HG03575 (cell line): Measurements from ENCODE around the gene PAQR8.

Experiments used
- ATAC-seq: cut with Tn5 transposase; IDR thresholded peaks from one replicate; pipeline ENCODE4 v1.9.1; 2021; ENCODE audit not compliant: unreplicated experiment, insufficient number of reproducible peaks, low FRiP score; ENCODE audit errors: extremely low read depth

PAQR8 gene

GRCh38 chr6:52341561-52342260 lies 20.2 kb upstream of the PAQR8 start:
- ATAC-seq = no peak

GRCh38 chr6:52345311-52345710 lies 16.6 kb upstream of the PAQR8 start:
- no peak for ATAC-seq

- no peak for ATAC-seq
Measured at GRCh38 chr6:52346503-52346902, 15.4 kb upstream of the PAQR8 start.

- ATAC-seq = no peak
Measured at GRCh38 chr6:52347818-52348217, 14.1 kb upstream of the PAQR8 start.

- no peak for ATAC-seq
Measured at GRCh38 chr6:52351879-52352238, 10.1 kb upstream of the PAQR8 start.

- peak; percentile 90 for ATAC-seq
Measured at GRCh38 chr6:52352239-52353018, 9.5 kb upstream of the PAQR8 start.

- ATAC-seq = no peak
Measured at GRCh38 chr6:52356017-52356416, 5.9 kb upstream of the PAQR8 start.

GRCh38 chr6:52359403-52359802 lies 2.5 kb upstream of the PAQR8 start:
- ATAC-seq = no peak

- no peak for ATAC-seq
Measured at GRCh38 chr6:52360028-52360427, 1.9 kb upstream of the PAQR8 start.

GRCh38 chr6:52360601-52361413 lies 1.1 kb upstream of the PAQR8 start:
- no peak for ATAC-seq

- ATAC-seq = no peak
Measured at GRCh38 chr6:52361414-52361944, 472 bp upstream of the PAQR8 start.

GRCh38 chr6:52362443-52363227 lies 684 bp downstream of the PAQR8 start:
- no peak for ATAC-seq

- ATAC-seq = no peak
Measured at GRCh38 chr6:52363228-52363867, 1.4 kb downstream of the PAQR8 start.

GRCh38 chr6:52364480-52365166 lies 2.7 kb downstream of the PAQR8 start:
- no peak for ATAC-seq

GRCh38 chr6:52365317-52365716 lies 3.4 kb downstream of the PAQR8 start:
- no peak for ATAC-seq

- no peak for ATAC-seq
Measured at GRCh38 chr6:52365866-52366540, 4.1 kb downstream of the PAQR8 start.

- ATAC-seq = no peak
Measured at GRCh38 chr6:52368002-52368401, 6.1 kb downstream of the PAQR8 start.
